GM12874 (cell line): ENCODE data around the gene RAB28.

Experiments used
- TF ChIP-seq, protein P1 (sequence below): IDR thresholded peaks from 2 replicates; pipeline ENCODE4 v1.5.1; 2011; ENCODE audit warnings: low read depth, mild to moderate bottlenecking, control low read depth, low read length, moderate library complexity; ENCODE audit not compliant: insufficient read depth

RAB28 gene

DNA sequence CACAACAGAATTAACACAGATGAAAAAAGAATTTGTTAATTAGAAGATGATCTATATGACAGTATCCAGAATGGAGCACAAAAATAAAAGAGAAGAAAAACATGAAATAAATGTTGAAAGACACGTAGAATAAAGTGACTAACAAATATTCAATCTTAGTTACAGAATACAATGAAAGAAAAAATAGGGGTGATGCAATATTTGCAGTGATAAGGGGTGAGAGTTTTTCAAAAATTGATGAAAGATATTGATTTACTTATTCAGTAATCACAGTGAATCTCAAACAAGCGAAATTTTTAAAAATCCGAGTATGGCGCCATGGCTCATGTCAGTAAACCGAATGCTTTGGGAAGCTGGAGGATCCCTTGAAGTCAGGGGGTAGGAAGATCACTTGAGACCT, 20.2 kb upstream of the RAB28 start:
- TF ChIP-seq, protein P1, sequence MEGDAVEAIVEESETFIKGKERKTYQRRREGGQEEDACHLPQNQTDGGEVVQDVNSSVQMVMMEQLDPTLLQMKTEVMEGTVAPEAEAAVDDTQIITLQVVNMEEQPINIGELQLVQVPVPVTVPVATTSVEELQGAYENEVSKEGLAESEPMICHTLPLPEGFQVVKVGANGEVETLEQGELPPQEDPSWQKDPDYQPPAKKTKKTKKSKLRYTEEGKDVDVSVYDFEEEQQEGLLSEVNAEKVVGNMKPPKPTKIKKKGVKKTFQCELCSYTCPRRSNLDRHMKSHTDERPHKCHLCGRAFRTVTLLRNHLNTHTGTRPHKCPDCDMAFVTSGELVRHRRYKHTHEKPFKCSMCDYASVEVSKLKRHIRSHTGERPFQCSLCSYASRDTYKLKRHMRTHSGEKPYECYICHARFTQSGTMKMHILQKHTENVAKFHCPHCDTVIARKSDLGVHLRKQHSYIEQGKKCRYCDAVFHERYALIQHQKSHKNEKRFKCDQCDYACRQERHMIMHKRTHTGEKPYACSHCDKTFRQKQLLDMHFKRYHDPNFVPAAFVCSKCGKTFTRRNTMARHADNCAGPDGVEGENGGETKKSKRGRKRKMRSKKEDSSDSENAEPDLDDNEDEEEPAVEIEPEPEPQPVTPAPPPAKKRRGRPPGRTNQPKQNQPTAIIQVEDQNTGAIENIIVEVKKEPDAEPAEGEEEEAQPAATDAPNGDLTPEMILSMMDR, result no peak

DNA sequence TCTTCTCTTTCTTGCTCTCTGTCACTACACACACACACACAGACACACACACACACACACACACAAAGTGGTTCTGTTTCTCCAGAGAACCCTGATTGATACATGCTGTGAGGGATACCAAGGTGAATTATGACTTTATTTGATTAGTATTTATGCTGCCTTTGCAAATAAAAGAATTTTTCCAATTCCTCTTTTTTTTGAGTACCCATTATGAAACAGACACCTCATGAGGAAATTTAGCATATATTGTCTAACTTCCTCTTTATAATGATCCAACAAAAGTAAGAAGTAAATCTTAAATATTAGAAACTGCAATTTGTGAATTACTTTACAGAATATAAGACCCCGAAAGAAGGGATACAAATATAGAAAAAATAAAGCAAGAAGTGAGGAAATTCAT, 14.3 kb upstream of the RAB28 start:
- TF ChIP-seq, protein P1, result no peak

DNA sequence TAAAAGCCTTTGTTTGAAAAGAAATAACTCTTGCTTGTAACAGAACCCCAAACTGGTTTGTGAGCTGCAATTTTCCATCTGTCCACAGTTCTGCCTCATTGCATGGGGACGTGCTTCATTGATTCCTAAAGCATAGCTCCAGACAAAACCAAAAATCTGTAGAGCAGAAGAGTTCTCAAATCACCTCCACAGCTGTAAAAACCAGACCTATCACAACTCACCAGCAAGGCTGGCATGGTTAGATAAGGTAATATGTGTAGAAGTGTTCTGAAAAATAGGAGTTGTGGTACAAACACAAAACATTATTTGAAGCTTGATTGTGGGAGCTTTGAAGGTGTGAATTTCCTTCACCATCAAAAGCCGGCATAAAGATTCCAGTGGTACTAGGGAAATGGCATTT, 12.5 kb upstream of the RAB28 start:
- TF ChIP-seq, protein P1, result no peak

DNA sequence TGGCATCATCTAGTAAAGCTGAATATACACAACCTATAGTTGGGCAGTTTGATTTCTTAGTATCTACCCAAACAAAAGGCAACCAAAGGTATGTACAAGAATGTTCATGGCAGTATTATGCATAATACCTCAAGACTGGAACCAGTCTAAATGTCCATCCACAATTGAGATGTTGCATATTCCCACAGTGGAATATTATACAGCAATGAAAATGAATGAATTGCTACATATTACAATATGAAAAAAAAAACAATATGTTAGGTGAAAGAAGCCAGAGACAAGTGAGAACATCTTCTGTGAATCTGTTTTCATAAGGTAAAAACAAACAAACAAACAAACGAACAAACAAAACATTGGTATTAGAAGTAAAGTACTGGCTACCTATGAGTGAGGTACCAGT, 11.6 kb upstream of the RAB28 start:
- TF ChIP-seq, protein P1, result no peak

DNA sequence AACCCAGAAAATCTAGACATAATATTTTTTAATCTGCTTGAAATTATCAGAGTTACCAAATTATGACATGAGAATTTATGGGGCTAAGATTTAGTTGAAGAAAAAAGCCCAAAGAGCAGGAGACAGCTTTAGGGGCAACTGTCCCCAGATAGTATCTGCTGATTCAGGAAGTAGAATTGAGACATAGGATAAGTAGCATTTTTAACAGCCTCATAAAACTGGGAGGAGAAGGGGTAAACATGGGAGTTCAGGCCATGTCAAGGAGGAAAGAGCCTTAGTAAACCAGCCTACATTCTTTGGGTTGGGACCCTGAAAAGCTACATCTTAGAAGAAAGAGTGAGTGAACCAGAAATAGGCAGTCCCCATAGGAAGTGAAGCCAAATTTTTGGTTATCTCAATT, 9.7 kb upstream of the RAB28 start:
- TF ChIP-seq, protein P1, result no peak

DNA sequence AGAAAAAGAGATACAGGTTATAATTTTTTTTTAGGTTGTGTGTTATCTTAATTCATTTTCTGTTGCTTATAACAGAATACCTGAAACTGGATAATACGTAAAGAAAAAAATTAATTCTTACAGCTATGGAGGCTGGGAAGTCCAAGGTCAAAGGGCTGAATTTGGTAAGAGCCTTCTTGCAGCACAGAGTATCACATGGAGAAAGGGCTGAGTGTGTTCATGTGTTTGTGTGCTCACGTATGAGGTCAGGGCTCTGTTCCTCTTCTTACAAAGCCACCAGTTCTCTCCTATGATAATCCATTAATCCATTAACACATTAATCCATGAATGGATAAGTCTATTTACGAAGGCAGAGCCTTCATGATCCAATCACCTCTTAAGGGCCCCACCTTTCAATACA, 8.6 kb upstream of the RAB28 start:
- TF ChIP-seq, protein P1, result no peak

DNA sequence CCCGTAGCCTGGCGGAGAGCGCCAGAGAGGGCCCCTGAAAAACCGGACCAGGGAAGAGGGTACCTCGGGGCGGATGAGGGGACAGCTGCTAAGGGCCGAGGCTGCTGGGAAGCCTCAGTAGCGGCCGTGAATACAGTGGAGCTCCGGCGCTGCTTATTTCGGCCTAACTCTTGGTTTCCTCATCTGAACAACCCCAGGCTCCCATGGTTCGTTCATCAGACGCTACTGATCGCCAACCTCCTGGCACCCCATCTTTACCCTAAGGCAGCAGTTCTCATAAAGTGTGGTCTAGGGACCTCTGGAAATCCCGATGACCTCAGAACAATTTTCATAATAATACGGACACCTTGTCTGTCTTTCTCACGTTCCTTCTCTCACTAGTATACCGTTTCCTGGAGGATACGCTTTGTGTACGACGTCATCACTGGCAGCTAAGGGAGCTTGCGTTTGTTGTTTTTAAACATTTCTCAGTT, 645 bp upstream of the RAB28 start:
- TF ChIP-seq, protein P1, result no peak

DNA sequence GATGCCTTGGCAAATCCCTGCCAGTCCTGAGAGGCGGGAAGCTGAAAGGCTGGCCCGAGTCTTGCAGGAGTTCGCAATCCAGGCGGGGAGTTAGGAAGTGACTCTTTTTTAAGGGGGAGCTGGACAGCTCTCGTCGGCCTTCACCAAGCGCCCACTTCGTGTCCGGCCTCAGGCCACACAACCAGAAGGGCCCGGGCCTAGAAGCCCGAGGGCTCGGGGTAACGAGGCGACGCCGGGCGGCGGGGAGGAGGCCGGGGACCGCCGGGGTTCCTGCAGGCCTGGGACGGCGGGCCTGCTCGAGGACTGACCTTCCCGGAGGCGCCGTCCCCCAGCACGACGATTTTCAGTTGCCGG, 395 bp downstream of the RAB28 start:
- TF ChIP-seq, protein P1, result no peak
